Esophagus squamous epithelium (tissue), 4 donors: ENCODE results near the gene COL4A3.

Experiments used
- CTCF ChIP-seq, 6 experiments: fragments of 450-650 bp in 4 of 6; fragments of 200-600 bp in 2 of 6; sonication (generic) in 2 of 6; IDR thresholded peaks; one replicate each; pipeline ENCODE4 v1.5.1; 2016 to 2019; ENCODE audit warnings: antibody characterized with exemption in 6 of 6, mild to moderate bottlenecking in 4 of 6, moderate library complexity in 4 of 6
- POLR2A ChIP-seq, 4 donors: fragments of 450-650 bp; IDR thresholded peaks; one replicate each; pipeline ENCODE4 v1.6.1; 2017; ENCODE audit warnings: antibody characterized with exemption in 4 of 4, mild to moderate bottlenecking in 4 of 4, moderate library complexity in 3 of 4

- TF ChIP-seq CTCF (IDR thresholded peaks at IDR 0.05) (no peak), POLR2A (IDR thresholded peaks at IDR 0.05) (no peak)
These were observed 127.9 kb downstream of the COL4A3 start for GRCh38 chr2:227292314-227292713.
